ENCODE results near the gene IRF8. TPM values are rescaled to one million over a fixed set of nuclear protein-coding genes. Genes with fewer than 3 reads are reported as not detected.
A peak's percentile ranks its signal among the peaks of the same experiment; 100 is the strongest.

Gene IRF8
- total RNA-seq, 2 experiments from 2014 or later = 221 to 224 TPM

DNA sequence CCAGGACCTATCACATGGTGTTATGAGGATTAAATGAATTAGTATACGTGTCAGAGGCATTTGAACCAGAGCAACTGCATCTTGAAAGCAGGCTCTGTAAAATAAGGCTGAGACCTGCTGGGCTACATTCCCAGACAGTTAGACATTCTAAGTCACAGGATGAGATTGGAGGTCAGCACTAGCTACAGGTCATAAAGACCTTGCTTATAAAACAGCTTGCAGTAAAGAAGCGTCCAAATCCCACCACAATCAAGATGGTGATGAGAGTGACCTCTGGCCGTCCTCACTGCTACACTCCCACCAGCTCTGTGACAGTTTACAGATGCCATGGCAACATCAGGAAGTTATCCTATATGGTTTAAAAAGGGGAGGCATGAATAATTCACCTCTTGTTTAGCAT is 71.8 kb downstream of the IRF8 start:
- Mint-ChIP-seq H3K4me1 (ENCODE audit: low read depth) (peaks cover 41% of the 10 kb centered on the region), H3K4me3 (no peak overlapping the region)

More for the DNA sequence above, 71.8 kb downstream of the IRF8 start:
- no peaks in the 10 kb centered on the region for H3K27me3 Mint-ChIP-seq
- ChIA-PET CTCF (interaction anchor here (1.1 to 1.9 kb wide), 2 partner anchors 16 to 149 kb away, joined by 4 to 6 read pairs; no protein-coding TSS in a partner anchor), POLR2A (interaction anchor here (0.7 to 1.3 kb wide), 3 partner anchors 9 to 56 kb away, joined by 3 to 4 read pairs (median 3); no protein-coding TSS in a partner anchor)
- H3K36me3 Mint-ChIP-seq (ENCODE audit: low read depth) = no peaks in the 10 kb centered on the region
- intact Hi-C loops (cut with micrococcal nuclease) = no loop called here
- no peak for TF ChIP-seq CTCF (IDR thresholded peaks at IDR 0.05)
- ATAC-seq = no peak
- no peak overlapping the region for H3K27ac Mint-ChIP-seq
- peaks cover 5% of the 10 kb centered on the region for H3K9me3 Mint-ChIP-seq
- no peak for DNase-seq

Small RNAs within 50 kb of the gene (microRNA-seq; reads per million reads assigned to microRNA genes)
- 7.3 reads per million, percentile 27 among the genes with 10 or more reads in this experiment for gene MIR6774 (ENCODE audit: borderline microRNAs expressed, borderline replicate concordance)

Other genes starting within 250 kb of the IRF8 start
- 10 to 100 TPM; 59.9 to 62.9 TPM for gene GINS2, start 210.2 kb upstream of the IRF8 start, total RNA-seq
- gene C16orf74, start 148.1 kb upstream of the IRF8 start, total RNA-seq = 1 to 10 TPM; 1.1 to 1.4 TPM
- 10 to 100 TPM; 32.4 to 38.6 TPM for gene EMC8, start 99.6 kb upstream of the IRF8 start, total RNA-seq
- 100 to 1,000 TPM; 515 to 543 TPM for gene COX4I1, start 99.5 kb upstream of the IRF8 start, total RNA-seq

Data from activated CD8-positive, alpha-beta T cell treated with anti-CD3 and anti-CD28 coated beads for 36 hours (primary cell).